Iris pigment epithelial cell (primary cell): ENCODE data around the gene GSN.

ENCODE experiments used
- DNase-seq: peaks from one replicate; pipeline ENCODE4 v3.0.0-alpha.2; 2011; ENCODE audit warnings: low read depth

GSN gene

DNA sequence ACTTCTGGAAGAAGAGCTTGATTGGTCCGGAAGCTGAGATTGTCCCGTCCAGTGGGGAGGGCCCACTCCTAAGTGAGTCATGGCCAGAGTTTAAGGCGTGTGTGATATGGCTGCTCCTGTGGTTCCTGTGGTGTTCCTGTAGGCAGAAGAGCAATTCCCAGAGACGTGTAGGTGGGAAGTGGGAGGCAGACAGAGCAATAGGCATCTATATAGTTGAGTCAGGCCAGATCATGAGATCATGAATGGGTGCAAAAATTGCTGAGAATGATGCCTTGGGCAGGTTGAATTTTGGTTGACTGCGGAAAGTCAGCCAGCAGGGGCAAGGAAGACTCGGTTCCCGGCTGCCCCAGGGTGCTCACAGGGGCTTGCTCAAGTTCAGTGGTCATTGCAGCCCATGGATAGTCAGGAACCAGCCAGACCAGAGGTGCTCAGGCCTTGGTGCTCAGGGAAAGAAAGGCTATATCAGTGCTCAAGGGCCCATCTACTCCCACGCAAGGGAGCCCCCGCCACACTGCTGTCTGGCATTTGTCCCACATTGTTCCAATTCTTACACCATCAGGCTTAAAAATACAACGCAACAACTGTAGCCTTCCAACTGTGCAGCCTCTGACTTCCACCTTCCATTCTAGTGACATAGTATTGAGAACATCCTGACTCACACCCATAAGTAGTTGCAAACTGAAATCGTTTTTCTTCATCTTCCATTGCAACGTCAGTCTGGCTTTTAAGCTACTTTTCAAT lies 21.0 kb upstream of the GSN start:
- DNase-seq: peak; percentile 95

GRCh38 chr9:121249563-121249962 lies 18.4 kb upstream of the GSN start:
- DNase-seq: no peak

DNA sequence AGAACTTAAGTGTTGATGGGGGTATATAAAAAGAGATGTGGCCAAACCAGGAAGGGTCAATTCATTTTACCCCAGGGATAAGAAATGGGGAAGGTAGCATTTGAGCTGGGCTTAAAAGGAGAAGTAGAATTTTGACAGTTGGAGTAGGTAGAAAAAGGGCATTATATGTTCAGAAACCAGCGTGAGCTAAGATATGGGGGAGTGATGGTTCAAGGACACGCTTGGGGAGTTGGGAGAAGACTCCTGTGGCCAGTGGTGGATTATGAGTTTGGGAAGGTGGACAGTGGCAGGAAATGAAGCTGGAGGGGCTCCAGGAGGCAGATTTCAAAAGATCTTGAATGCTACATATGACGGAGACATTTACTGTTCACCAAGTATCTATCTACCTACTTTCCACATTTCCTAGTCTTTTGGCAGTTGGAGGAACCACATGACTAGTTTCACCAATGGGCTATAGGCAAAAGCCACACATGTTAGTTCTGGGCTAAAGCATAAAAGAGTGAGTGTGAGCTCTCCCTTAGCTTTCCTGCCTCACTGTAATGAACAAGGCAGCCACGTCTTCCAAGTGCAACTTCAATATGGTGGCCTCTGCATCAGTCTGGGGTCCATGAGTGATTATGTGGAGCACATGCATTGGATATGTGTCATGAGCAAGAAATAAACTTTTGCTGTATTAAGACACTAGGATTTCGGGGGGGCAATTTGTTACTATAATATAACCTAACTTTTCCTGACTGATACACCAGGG lies 15.7 kb upstream of the GSN start:
- no peak for DNase-seq

DNA sequence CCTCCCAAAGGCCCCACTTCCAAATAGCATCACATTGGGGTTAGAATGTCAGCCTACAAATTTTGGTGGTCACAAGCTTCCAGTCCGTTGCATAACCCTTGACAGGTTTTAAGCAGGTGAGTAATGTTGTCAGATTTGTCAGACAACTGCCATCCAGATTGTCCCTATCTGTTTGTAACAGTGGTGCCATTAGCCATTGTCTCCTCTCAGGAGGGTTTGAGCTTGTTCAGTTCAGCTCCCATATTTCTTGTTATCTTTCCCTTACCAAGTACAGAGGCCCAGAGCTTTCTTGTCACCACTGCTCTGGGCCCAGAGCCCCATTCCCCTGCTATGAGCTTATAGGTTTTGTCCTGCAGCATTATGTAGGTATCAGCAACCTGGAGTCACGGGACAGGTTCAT lies 14.8 kb upstream of the GSN start:
- DNase-seq: no peak

GRCh38 chr9:121253821-121254501 lies 14.0 kb upstream of the GSN start:
- no peak for DNase-seq

- DNase-seq: no peak
Measured at GRCh38 chr9:121259498-121259897, 8.5 kb upstream of the GSN start.

DNA sequence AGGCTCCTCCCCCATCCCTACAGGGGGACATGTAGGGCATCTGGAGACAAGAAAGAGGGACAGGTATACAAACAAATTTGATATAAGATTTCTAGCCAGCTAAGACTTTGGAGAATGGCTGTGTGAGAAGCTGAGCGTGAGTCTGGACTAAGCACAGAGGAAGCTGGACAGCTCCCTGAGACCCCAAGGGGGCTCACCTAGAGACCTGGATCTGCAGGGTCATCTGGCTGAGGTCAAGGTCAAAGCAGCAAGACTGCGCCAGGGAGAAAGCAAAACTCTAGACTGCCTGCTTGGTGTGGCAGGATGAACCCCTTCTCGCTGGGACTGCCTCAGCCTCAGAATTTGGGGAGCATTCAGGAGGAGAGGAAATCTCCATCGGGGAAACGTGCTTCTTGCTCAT lies 8.0 kb upstream of the GSN start:
- DNase-seq: no peak

DNA sequence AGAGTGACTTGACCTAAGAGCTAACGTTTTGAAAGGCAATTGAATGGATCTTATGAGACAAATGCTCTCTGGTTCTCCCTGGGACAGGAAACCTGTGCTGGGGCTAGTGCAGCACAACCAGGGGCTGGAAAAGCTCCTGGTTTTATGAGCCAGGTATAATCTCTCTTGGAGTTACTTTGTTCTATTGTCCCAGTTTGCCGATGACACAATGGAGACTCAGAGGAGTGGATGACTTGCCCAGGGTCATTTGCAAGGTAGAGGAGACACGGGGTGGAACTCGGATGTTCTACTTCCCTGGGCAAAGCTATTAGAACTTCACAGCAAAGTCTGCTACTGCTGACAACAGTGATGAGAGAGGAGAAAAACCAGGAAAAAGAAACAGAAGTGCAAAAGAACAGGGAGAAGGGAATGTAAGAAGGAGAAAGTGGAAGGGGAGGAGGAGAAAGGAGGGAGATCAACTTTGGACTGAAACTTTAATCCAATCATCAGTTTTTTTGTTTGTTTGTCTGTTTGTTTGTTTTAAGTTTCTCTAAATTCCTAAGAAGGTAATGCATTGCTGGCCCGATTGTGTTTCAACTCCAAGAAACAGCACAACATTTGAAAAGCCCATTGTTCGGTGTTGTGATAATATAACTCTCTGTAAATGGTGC lies 7.4 kb upstream of the GSN start:
- DNase-seq: no peak

- DNase-seq: no peak
Measured at GRCh38 chr9:121261107-121261460, 6.9 kb upstream of the GSN start.

- no peak for DNase-seq
Measured at GRCh38 chr9:121261755-121262154, 6.2 kb upstream of the GSN start.

DNA sequence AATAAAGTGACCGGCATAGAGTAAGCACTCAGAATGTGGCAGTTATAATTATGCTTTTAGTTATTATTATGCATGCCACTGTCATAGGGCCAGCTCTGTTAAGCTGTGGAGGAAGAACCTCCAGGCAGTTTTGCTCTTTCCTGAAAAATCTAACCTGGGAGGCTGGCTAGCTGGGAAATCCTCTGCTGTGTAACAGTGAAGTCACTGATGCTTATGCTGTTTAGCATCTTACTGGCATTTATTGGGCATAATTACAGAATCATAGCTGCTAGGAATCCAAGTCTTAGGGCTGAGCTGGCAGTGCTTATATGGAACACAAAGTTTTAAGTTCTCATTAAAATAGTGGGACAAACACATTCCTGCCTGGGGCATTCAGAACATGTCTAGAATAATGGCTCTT lies 5.5 kb upstream of the GSN start:
- DNase-seq: no peak

- no peak for DNase-seq
Measured at GRCh38 chr9:121262953-121263352, 5.0 kb upstream of the GSN start.

- DNase-seq: no peak
Measured at GRCh38 chr9:121266356-121266755, 1.6 kb upstream of the GSN start.

GRCh38 chr9:121266906-121267650 lies 884 bp upstream of the GSN start:
- no peak for DNase-seq

- DNase-seq: no peak
Measured at GRCh38 chr9:121268598-121268850, 562 bp downstream of the GSN start.

DNA sequence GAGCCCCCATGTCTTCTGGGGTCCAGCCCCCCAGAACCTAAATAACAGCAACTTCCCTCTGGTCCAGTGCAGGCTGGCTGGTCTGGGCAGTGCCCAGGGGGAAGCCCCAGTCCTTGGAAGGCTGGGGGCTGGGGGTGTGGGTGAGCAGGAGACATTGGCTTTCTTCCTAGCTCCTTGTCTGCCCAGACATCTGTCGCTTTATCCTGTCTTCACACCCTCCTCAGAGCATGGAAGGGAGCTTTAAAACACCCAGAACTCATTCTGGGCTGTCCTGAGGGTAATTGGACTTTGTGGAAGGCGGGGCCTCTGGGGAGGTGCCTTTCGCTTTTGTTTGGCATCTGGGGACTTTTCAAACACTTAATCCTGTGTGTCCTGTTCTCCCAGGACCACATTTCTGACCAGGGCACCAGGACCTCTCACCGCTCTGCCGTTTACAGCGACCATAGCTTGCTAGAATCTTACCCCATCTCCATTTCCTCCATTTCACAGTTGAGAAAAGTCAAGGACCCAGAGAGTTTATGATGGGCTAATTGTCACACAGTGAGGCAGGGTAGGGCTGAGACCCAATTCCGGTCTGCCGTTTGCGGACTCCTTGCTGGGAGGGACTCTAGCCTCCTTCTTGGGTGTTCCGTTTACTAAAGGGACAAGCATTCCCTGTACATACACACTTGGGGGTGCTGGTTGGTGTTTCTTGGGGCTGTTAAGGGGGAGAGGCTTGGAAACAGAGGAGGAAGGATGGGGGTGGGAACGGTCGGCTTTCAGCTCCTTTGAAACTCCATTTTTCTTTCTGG lies 1.1 kb downstream of the GSN start:
- DNase-seq: no peak

DNA sequence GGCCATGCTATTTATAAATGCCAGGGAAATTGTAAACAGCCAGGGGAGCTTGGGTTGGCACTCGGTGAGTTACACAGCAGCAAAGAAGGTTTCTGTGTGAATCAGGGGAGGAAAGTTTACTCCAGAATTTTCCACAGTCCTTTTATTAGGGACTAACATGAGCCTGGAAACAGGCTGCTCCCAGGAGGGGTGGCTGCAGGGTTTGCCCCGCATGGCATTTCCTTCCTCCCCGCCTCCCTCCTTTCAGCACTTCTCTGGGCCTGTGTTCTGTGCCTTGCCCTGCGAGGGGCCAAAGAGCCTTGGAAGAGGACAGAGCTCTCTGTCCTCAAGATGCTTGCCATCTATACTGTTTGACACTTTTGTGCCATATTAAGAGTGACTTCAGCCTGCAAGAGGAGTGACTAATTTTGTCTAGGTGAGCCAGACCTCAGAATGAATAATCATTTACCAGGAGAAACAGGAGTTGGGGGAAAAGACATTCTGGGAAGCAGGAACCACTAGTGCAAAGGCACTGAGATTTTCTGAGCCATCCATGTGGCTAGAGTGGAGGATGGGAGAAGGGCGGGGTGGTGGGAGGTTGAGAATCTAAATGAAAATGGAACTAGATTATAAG lies 1.8 kb downstream of the GSN start:
- DNase-seq: no peak

- peak; percentile 83 for DNase-seq
Measured at GRCh38 chr9:121271368-121272341, 3.7 kb downstream of the GSN start.

GRCh38 chr9:121272401-121272948 lies 4.5 kb downstream of the GSN start:
- DNase-seq: no peak
